HepG2 (cell line): ENCODE results near the gene ZNF865. TPM values are rescaled to one million over a fixed set of nuclear protein-coding genes. Genes with fewer than 3 reads are reported as not detected.

ENCODE experiments used
- ARHGAP35 ChIP-seq: sonication (generic); formaldehyde crosslinking; IDR thresholded peaks from 2 replicates; pipeline ENCODE4 v1.9.0; 2022; ENCODE audit warnings: mild to moderate bottlenecking, inconsistent platforms, moderate library complexity, missing genetic modification reagents, borderline replicate concordance
- ASH2L ChIP-seq: fragments of 300-600, 200-600 bp; sonication (generic); IDR thresholded peaks from 2 replicates; pipeline ENCODE4 v1.7.0; 2017; ENCODE audit warnings: low read depth, mild to moderate bottlenecking, moderate library complexity, mixed read lengths, low read length; ENCODE audit not compliant: insufficient read length
- CENPX ChIP-seq: sonication (generic); formaldehyde crosslinking; IDR thresholded peaks from 2 replicates; pipeline ENCODE4 v1.9.0; 2021; ENCODE audit warnings: mild to moderate bottlenecking, missing genetic modification reagents, moderate library complexity
- FOXP1 ChIP-seq, 2 experiments: fragments of 450-650 bp in 1 of 2; IDR thresholded peaks; 2 replicates each; pipeline ENCODE4 v1.6.1; 2017 to 2018; ENCODE audit warnings: antibody characterized with exemption in 1 of 2
- HNF4A ChIP-seq: sonication (generic); formaldehyde crosslinking; IDR thresholded peaks from 2 replicates; pipeline ENCODE4 v1.4.0; 2020; ENCODE audit warnings: missing genetic modification reagents
- KMT2A ChIP-seq: sonication (generic); formaldehyde crosslinking; IDR thresholded peaks from 2 replicates; pipeline ENCODE4 v1.4.0; 2020; ENCODE audit warnings: missing genetic modification reagents
- MIXL1 ChIP-seq: IDR thresholded peaks from 2 replicates; pipeline ENCODE4 v1.6.1; 2016
- ZNF124 ChIP-seq: sonication (generic); formaldehyde crosslinking; IDR thresholded peaks from 2 replicates; pipeline ENCODE4 v1.4.0; 2020; ENCODE audit warnings: missing genetic modification reagents
- ZNF577 ChIP-seq: sonication (generic); formaldehyde crosslinking; IDR thresholded peaks from 2 replicates; pipeline ENCODE4 v1.4.0; 2020; ENCODE audit warnings: mild to moderate bottlenecking, low read depth, missing genetic modification reagents, borderline replicate concordance
- ZNF713 ChIP-seq: sonication (generic); formaldehyde crosslinking; IDR thresholded peaks from 2 replicates; pipeline ENCODE4 v1.4.0; 2020; ENCODE audit warnings: mild to moderate bottlenecking, missing genetic modification reagents
- ZNF782 ChIP-seq: sonication (generic); formaldehyde crosslinking; IDR thresholded peaks from 2 replicates; pipeline ENCODE4 v1.4.0; 2020; ENCODE audit warnings: missing genetic modification reagents, mild to moderate bottlenecking, borderline replicate concordance
- ZSCAN12 ChIP-seq: sonication (generic); formaldehyde crosslinking; IDR thresholded peaks from 2 replicates; pipeline ENCODE4 v1.9.0; 2021; ENCODE audit warnings: mild to moderate bottlenecking, missing genetic modification reagents
- polyA plus RNA-seq, 8 experiments: library from polyadenylated mRNA; depleted of rRNA in 3 of 8; stranded (reverse) in 7 of 8; unstranded in 1 of 8; fragments of >200 nt; fragmentation: Illumina TruSeq in 4 of 8; extraction: Trizol in 4 of 8; gene quantifications; 2 replicates each; pipeline versions ENCODE4 v1.2.1 to v1.2.3, GENCODE V29; 2011 to 2016; ENCODE audit warnings: low read depth in 4 of 8, missing spikeins in 1 of 8, mixed read lengths in 1 of 8; ENCODE audit not compliant: insufficient read depth in 1 of 8
- total RNA-seq, 5 experiments: library from RNA; depleted of rRNA; stranded (reverse); fragments of >200 nt; fragmentation: Illumina TruSeq; extraction: Trizol; gene quantifications; 2 replicates each; pipeline ENCODE4 v1.2.3, GENCODE V29; 2016; ENCODE audit warnings: low read depth in 1 of 5
- TF ChIP-seq, protein P1 (sequence below): sonication (generic); formaldehyde crosslinking; IDR thresholded peaks from 2 replicates; pipeline ENCODE4 v1.8.1; 2023; ENCODE audit warnings: missing genetic modification reagents, inconsistent platforms, borderline replicate concordance
- TF ChIP-seq, protein P2 (sequence below): sonication (generic); formaldehyde crosslinking; IDR thresholded peaks from 2 replicates; pipeline ENCODE4 v1.8.0; 2022; ENCODE audit warnings: mild to moderate bottlenecking, missing genetic modification reagents, moderate library complexity
- TF ChIP-seq, protein P3 (sequence below): sonication (generic); formaldehyde crosslinking; IDR thresholded peaks from 2 replicates; pipeline ENCODE4 v1.4.0; 2020; ENCODE audit warnings: mild to moderate bottlenecking, missing genetic modification reagents
- TF ChIP-seq, protein P4 (sequence below): sonication (generic); formaldehyde crosslinking; IDR thresholded peaks from 2 replicates; pipeline ENCODE4 v1.4.0; 2020; ENCODE audit warnings: low read depth, mild to moderate bottlenecking, missing genetic modification reagents
- TF ChIP-seq, protein P5 (sequence below): sonication (generic); formaldehyde crosslinking; IDR thresholded peaks from 2 replicates; pipeline ENCODE4 v1.8.0; 2022; ENCODE audit warnings: mild to moderate bottlenecking, missing genetic modification reagents; ENCODE audit not compliant: insufficient replicate concordance

Gene ZNF865
- total and polyA plus RNA-seq, 2 of the 13 experiments (the other 11 are each of a cell fraction or from before 2014, with no cell fraction given), result 0.93 to 1.0 TPM

DNA sequence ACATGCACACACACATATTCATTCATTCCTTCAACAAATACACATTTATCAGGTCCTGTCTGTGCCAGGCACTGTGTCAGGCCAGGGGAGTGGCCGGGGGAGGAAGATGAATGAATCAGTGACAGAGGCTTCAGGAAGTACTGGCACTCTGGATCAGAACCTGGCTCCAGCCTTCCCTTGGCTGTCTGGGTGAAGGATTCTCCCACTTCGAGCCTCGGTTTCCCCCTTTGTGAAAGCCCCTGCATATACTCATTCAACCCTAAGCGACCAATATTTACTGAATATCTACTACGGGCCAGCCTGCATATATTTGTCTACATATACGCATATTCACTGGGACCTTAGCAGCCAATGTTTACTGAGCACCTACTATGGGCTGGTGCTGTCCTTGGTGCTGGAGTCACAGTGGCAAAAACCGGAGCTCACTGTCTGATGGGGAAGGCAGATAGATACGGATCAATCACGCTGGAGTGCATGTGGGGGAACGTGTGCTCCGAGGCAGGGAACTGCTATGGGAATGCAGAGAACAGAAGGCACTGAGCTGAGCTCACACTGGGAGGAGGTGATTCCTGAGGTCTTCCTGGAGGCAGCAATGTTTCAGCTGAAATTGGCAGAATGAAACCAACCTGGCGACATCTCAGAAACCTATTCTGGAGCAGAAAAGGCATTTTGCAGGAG lies 24.2 kb upstream of the ZNF865 start (continued):
- TF ChIP-seq, protein P1, sequence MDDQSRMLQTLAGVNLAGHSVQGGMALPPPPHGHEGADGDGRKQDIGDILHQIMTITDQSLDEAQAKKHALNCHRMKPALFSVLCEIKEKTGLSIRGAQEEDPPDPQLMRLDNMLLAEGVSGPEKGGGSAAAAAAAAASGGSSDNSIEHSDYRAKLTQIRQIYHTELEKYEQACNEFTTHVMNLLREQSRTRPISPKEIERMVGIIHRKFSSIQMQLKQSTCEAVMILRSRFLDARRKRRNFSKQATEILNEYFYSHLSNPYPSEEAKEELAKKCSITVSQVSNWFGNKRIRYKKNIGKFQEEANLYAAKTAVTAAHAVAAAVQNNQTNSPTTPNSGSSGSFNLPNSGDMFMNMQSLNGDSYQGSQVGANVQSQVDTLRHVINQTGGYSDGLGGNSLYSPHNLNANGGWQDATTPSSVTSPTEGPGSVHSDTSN (CRISPR knock-in tag), result no peak
- TF ChIP-seq ZNF782, result peak; percentile 33; the same call in 1 of the 2 replicates
- 0 out of 2 replicates have a peak, but pooled peaks have one; percentile 51 for TF ChIP-seq ZNF124 (CRISPR knock-in tag)
- TF ChIP-seq, protein P2, sequence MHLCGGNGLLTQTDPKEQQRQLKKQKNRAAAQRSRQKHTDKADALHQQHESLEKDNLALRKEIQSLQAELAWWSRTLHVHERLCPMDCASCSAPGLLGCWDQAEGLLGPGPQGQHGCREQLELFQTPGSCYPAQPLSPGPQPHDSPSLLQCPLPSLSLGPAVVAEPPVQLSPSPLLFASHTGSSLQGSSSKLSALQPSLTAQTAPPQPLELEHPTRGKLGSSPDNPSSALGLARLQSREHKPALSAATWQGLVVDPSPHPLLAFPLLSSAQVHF, result peak; percentile 83
- TF ChIP-seq, protein P3, sequence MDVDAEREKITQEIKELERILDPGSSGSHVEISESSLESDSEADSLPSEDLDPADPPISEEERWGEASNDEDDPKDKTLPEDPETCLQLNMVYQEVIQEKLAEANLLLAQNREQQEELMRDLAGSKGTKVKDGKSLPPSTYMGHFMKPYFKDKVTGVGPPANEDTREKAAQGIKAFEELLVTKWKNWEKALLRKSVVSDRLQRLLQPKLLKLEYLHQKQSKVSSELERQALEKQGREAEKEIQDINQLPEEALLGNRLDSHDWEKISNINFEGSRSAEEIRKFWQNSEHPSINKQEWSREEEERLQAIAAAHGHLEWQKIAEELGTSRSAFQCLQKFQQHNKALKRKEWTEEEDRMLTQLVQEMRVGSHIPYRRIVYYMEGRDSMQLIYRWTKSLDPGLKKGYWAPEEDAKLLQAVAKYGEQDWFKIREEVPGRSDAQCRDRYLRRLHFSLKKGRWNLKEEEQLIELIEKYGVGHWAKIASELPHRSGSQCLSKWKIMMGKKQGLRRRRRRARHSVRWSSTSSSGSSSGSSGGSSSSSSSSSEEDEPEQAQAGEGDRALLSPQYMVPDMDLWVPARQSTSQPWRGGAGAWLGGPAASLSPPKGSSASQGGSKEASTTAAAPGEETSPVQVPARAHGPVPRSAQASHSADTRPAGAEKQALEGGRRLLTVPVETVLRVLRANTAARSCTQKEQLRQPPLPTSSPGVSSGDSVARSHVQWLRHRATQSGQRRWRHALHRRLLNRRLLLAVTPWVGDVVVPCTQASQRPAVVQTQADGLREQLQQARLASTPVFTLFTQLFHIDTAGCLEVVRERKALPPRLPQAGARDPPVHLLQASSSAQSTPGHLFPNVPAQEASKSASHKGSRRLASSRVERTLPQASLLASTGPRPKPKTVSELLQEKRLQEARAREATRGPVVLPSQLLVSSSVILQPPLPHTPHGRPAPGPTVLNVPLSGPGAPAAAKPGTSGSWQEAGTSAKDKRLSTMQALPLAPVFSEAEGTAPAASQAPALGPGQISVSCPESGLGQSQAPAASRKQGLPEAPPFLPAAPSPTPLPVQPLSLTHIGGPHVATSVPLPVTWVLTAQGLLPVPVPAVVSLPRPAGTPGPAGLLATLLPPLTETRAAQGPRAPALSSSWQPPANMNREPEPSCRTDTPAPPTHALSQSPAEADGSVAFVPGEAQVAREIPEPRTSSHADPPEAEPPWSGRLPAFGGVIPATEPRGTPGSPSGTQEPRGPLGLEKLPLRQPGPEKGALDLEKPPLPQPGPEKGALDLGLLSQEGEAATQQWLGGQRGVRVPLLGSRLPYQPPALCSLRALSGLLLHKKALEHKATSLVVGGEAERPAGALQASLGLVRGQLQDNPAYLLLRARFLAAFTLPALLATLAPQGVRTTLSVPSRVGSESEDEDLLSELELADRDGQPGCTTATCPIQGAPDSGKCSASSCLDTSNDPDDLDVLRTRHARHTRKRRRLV (CRISPR knock-in tag), result peak; percentile 73
- TF ChIP-seq, protein P4, sequence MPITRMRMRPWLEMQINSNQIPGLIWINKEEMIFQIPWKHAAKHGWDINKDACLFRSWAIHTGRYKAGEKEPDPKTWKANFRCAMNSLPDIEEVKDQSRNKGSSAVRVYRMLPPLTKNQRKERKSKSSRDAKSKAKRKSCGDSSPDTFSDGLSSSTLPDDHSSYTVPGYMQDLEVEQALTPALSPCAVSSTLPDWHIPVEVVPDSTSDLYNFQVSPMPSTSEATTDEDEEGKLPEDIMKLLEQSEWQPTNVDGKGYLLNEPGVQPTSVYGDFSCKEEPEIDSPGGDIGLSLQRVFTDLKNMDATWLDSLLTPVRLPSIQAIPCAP (CRISPR knock-in tag), result 0 out of 2 replicates have a peak, but pooled peaks have one; percentile 37
- peak; percentile 89 for TF ChIP-seq ARHGAP35 (CRISPR knock-in tag)
- TF ChIP-seq, protein P5, sequence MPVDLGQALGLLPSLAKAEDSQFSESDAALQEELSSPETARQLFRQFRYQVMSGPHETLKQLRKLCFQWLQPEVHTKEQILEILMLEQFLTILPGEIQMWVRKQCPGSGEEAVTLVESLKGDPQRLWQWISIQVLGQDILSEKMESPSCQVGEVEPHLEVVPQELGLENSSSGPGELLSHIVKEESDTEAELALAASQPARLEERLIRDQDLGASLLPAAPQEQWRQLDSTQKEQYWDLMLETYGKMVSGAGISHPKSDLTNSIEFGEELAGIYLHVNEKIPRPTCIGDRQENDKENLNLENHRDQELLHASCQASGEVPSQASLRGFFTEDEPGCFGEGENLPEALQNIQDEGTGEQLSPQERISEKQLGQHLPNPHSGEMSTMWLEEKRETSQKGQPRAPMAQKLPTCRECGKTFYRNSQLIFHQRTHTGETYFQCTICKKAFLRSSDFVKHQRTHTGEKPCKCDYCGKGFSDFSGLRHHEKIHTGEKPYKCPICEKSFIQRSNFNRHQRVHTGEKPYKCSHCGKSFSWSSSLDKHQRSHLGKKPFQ (CRISPR knock-in tag), result no peak
- TF ChIP-seq ZNF577 (CRISPR knock-in tag), result no peak
- TF ChIP-seq ZSCAN12 (CRISPR knock-in tag), result no peak
- TF ChIP-seq FOXP1 (IDR thresholded peaks at IDR 0.05), result no peak
- no peak for TF ChIP-seq FOXP1 (CRISPR knock-in tag; IDR thresholded peaks at IDR 0.05)
- TF ChIP-seq HNF4A (CRISPR knock-in tag), result 0 out of 2 replicates have a peak, but pooled peaks have one; percentile 3
- TF ChIP-seq MIXL1 (CRISPR knock-in tag), result no peak
- peak; percentile 9; the same call in 1 of the 2 replicates for TF ChIP-seq KMT2A (CRISPR knock-in tag)
- TF ChIP-seq ASH2L, result peak; percentile 5
- TF ChIP-seq CENPX (CRISPR knock-in tag), result no peak
- TF ChIP-seq ZNF713 (CRISPR knock-in tag), result no peak
